MM.1S (cell line): Measurements from ENCODE around the gene DSEL.

ENCODE experiments used
- DNase-seq: peaks from one replicate; pipeline ENCODE4 v3.0.0-alpha.2; 2015
- H2AFZ ChIP-seq: fragments of 300-600 bp; sonication (generic); 2 replicates; pipeline ENCODE4 v1.6.0; 2016; ENCODE audit warnings: antibody characterized with exemption, low read length
- H3F3A ChIP-seq: fragments of 300-600 bp; sonication (generic); 2 replicates; pipeline ENCODE4 v1.6.1; 2016; ENCODE audit warnings: mild to moderate bottlenecking, antibody characterized with exemption, low read length, moderate library complexity, mixed read lengths; ENCODE audit not compliant: insufficient read depth
- H3K27ac ChIP-seq: fragments of 300-600 bp; sonication (generic); 2 replicates; pipeline ENCODE4 v1.5.1; 2016; ENCODE audit warnings: mild to moderate bottlenecking, low read length
- H3K27me3 ChIP-seq: fragments of 300-600 bp; sonication (generic); replicated peaks from 2 replicates; pipeline ENCODE4 v1.6.0; 2016; ENCODE audit warnings: low read length; ENCODE audit not compliant: insufficient read depth
- H3K36me3 ChIP-seq: fragments of 300-600 bp; sonication (generic); replicated peaks from 2 replicates; pipeline ENCODE4 v1.6.1; 2016; ENCODE audit warnings: mild to moderate bottlenecking, low read length, mixed read lengths; ENCODE audit not compliant: insufficient read depth
- H3K4me1 ChIP-seq: fragments of 300-600 bp; sonication (generic); 2 replicates; pipeline ENCODE4 v1.6.1; 2016; ENCODE audit warnings: low read length, mixed read lengths
- H3K4me2 ChIP-seq: fragments of 300-600 bp; sonication (generic); 2 replicates; pipeline ENCODE4 v1.6.0; 2016; ENCODE audit warnings: low read depth, low read length
- H3K4me3 ChIP-seq: fragments of 300-600 bp; sonication (generic); 2 replicates; pipeline ENCODE4 v1.5.1; 2016; ENCODE audit warnings: low read length, mixed read lengths
- H3K79me2 ChIP-seq: fragments of 300-600 bp; sonication (generic); 2 replicates; pipeline ENCODE4 v1.6.1; 2016; ENCODE audit warnings: mixed run types, low read length, mixed read lengths
- H3K9ac ChIP-seq: fragments of 300-600 bp; sonication (generic); 2 replicates; pipeline ENCODE4 v1.6.1; 2016; ENCODE audit warnings: low read length, mixed read lengths
- H3K9me2 ChIP-seq: fragments of 300-600 bp; sonication (generic); replicated peaks from 2 replicates; pipeline ENCODE4 v1.6.1; 2016; ENCODE audit warnings: mild to moderate bottlenecking, low read length, mixed read lengths; ENCODE audit not compliant: insufficient read depth
- H3K9me3 ChIP-seq: fragments of 300-600 bp; sonication (generic); replicated peaks from 2 replicates; pipeline ENCODE4 v1.6.1; 2016; ENCODE audit warnings: mild to moderate bottlenecking, low read length, mixed read lengths; ENCODE audit not compliant: insufficient read depth
- H4K20me1 ChIP-seq: fragments of 300-600 bp; sonication (generic); 2 replicates; pipeline ENCODE4 v1.6.1; 2016; ENCODE audit warnings: mild to moderate bottlenecking, low read length, moderate library complexity, mixed read lengths; ENCODE audit not compliant: insufficient read depth
- EZH2 ChIP-seq: fragments of 300-600 bp; sonication (generic); optimal IDR thresholded peaks from 2 replicates; pipeline ENCODE3; 2017; ENCODE audit warnings: low read depth, mild to moderate bottlenecking, antibody characterized with exemption, low read length, mixed read lengths
- EZH2phosphoT487 ChIP-seq: fragments of 300-600 bp; sonication (generic); IDR thresholded peaks from 2 replicates; pipeline ENCODE4 v1.6.1; 2018; ENCODE audit warnings: antibody characterized with exemption, low read length
- TF ChIP-seq, protein P1 (sequence below): fragments of 300-600 bp; sonication (generic); IDR thresholded peaks from 2 replicates; pipeline ENCODE4 v1.5.1; 2016; ENCODE audit warnings: antibody characterized with exemption, low read length, mixed read lengths

The DSEL gene

DNA sequence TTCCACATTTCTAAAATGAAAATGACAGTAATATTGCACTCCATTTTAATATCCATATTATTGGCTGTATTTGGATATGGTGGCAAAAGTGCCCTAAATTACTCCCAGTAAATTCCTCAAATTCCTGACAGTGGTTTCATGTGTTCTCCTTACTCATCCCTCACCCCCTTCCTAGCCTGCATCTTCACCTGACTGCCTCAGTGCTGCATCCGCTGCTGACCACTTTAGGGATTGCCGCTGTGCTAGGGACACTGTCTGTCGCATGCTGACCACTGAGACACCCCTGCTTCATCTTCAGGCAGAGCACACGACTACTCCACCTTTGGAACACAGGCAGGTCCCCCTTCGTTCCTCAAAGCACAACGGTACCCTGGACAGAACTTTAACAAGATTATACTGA, 32.6 kb downstream of the DSEL start:
- TF ChIP-seq EZH2phosphoT487: no peak
- TF ChIP-seq, protein P1, sequence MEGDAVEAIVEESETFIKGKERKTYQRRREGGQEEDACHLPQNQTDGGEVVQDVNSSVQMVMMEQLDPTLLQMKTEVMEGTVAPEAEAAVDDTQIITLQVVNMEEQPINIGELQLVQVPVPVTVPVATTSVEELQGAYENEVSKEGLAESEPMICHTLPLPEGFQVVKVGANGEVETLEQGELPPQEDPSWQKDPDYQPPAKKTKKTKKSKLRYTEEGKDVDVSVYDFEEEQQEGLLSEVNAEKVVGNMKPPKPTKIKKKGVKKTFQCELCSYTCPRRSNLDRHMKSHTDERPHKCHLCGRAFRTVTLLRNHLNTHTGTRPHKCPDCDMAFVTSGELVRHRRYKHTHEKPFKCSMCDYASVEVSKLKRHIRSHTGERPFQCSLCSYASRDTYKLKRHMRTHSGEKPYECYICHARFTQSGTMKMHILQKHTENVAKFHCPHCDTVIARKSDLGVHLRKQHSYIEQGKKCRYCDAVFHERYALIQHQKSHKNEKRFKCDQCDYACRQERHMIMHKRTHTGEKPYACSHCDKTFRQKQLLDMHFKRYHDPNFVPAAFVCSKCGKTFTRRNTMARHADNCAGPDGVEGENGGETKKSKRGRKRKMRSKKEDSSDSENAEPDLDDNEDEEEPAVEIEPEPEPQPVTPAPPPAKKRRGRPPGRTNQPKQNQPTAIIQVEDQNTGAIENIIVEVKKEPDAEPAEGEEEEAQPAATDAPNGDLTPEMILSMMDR: no peak
- Histone ChIP-seq H3K79me2 (no peaks in the 10 kb centered on the region), H3K36me3 (no peaks in the 10 kb centered on the region), H3K9ac (no peak overlapping the region), H4K20me1 (no peaks in the 10 kb centered on the region), H3K9me2 (no peaks in the 10 kb centered on the region), H3K4me1 (no peaks in the 10 kb centered on the region), H3F3A (no peaks in the 10 kb centered on the region), H2AFZ (no peak overlapping the region), H3K4me2 (no peak overlapping the region), H3K27me3 (no peaks in the 10 kb centered on the region), H3K4me3 (no peak overlapping the region), H3K9me3 (no peaks in the 10 kb centered on the region), H3K27ac (no peak overlapping the region)
- DNase-seq: no peak

DNA sequence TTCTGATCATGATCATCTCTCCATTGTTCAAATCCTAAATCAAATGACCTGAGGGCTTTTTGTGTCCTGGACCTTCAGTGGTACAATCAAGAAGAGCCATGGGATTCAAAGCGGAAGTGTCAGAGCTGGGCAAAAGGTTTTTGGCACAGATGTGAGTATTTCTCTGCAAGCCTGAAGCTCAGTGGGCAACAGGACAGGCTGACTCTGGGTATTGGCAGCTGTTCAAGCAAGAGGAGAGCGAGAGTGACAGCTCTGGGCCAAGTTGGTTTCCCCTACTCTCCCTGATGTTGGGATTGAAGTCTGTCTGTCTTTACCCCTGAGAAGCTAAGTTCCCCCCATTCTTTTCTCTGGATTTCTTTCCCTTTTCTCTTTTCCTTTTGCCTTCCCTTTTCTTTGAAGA, 33.3 kb downstream of the DSEL start:
- Histone ChIP-seq H2AFZ (no peak overlapping the region), H3K27ac (no peak overlapping the region), H3K4me1 (no peaks in the 10 kb centered on the region), H3K27me3 (no peaks in the 10 kb centered on the region), H3K4me3 (no peak overlapping the region), H3K9ac (no peak overlapping the region), H3K9me3 (no peaks in the 10 kb centered on the region), H4K20me1 (no peaks in the 10 kb centered on the region), H3K79me2 (no peaks in the 10 kb centered on the region), H3K36me3 (no peaks in the 10 kb centered on the region), H3K4me2 (no peak overlapping the region), H3K9me2 (no peaks in the 10 kb centered on the region), H3F3A (no peaks in the 10 kb centered on the region)
- TF ChIP-seq, protein P1: no peak
- TF ChIP-seq EZH2phosphoT487: no peak
- no peak for TF ChIP-seq EZH2
- DNase-seq: no peak

DNA sequence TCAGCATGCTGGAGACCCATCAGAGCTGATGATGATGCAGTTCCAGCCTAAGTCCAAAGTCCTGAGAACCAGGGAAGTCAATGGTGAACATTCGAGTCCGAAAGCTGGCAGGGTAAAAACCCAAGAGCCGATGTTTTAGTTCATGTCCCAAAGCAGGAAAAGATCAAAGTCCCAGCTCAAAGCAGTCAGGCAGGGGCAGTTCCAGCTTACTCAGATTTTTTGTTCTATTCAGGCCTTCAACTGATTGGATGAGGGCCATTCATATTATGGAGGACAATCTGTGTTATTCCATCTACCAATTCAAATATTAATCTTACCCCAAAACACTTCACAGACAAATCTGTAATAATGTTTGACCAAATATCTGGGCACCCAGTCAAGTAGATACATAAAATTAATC, 38.3 kb downstream of the DSEL start:
- Histone ChIP-seq H3K27me3 (no peaks in the 10 kb centered on the region), H3F3A (no peaks in the 10 kb centered on the region), H3K9me2 (no peaks in the 10 kb centered on the region), H3K27ac (no peak overlapping the region), H3K9me3 (no peaks in the 10 kb centered on the region), H3K4me1 (no peaks in the 10 kb centered on the region), H4K20me1 (no peaks in the 10 kb centered on the region), H3K9ac (no peak overlapping the region), H3K4me3 (no peak overlapping the region), H3K79me2 (no peaks in the 10 kb centered on the region), H2AFZ (no peak overlapping the region), H3K4me2 (no peak overlapping the region), H3K36me3 (no peaks in the 10 kb centered on the region)
- TF ChIP-seq EZH2 (no peak), EZH2phosphoT487 (no peak)
- TF ChIP-seq, protein P1: no peak
- no peak for DNase-seq

DNA sequence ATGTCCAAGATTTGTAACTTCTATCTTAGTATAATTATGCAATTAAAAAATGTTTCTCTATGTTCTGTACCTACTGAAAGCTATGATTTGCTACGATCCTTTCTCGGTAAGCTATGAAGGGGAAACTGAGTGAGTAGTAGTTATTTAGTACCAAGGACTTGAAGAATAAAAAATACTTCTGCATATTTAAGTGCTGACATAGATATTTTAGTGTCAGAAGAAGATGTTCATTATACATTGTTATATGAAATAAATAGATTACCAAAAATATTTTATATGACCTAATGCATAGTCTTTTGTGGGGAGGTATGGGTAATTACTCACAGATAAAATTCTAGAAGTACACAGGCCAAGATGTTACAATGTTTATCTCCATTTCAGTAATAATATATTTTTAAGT, 39.0 kb downstream of the DSEL start:
- TF ChIP-seq, protein P1: no peak
- TF ChIP-seq EZH2phosphoT487 (no peak), EZH2 (no peak)
- H4K20me1 ChIP-seq: no peaks in the 10 kb centered on the region
- H3K27ac ChIP-seq: no peak overlapping the region

More for the DNA sequence above, 39.0 kb downstream of the DSEL start:
- no peak overlapping the region for H3K4me3 ChIP-seq
- no peaks in the 10 kb centered on the region for H3F3A ChIP-seq
- DNase-seq: no peak
- no peaks in the 10 kb centered on the region for H3K36me3 ChIP-seq
- no peaks in the 10 kb centered on the region for H3K9me3 ChIP-seq
- no peaks in the 10 kb centered on the region for H3K4me1 ChIP-seq
- H3K79me2 ChIP-seq: no peaks in the 10 kb centered on the region
- H3K4me2 ChIP-seq: no peak overlapping the region
- H3K9me2 ChIP-seq: no peaks in the 10 kb centered on the region
- H2AFZ ChIP-seq: no peak overlapping the region
- H3K27me3 ChIP-seq: no peaks in the 10 kb centered on the region
- H3K9ac ChIP-seq: no peak overlapping the region
